ENCODE results near the gene TPO. TPM values are rescaled to one million over a fixed set of nuclear protein-coding genes. Genes with fewer than 3 reads are reported as not detected.
A peak's percentile ranks its signal among the peaks of the same experiment; 100 is the strongest.

The TPO gene
- total RNA-seq, 1 donor from 2014 or later = 5.2 TPM

GRCh38 chr2:1492711-1493430, 79.6 kb downstream of the TPO start:
- DNase-seq (ENCODE audit: missing footprints) (no peak), ATAC-seq (no peak)
- intact Hi-C loops (cut with DNase I) = no loop called here

- ATAC-seq (no peak), DNase-seq (ENCODE audit: missing footprints) (no peak)
- intact Hi-C loops (cut with DNase I) = no loop called here
Observed at GRCh38 chr2:1493431-1494126, 80.3 kb downstream of the TPO start.

GRCh38 chr2:1494257-1494656, 81.0 kb downstream of the TPO start:
- ATAC-seq (no peak), DNase-seq (ENCODE audit: missing footprints) (no peak)
- intact Hi-C loops (cut with DNase I) = no loop called here

GRCh38 chr2:1494906-1495305, 81.6 kb downstream of the TPO start:
- no peak for ATAC-seq
- DNase-seq (ENCODE audit: missing footprints) = no peak
- intact Hi-C loops (cut with DNase I) = no loop called here

GRCh38 chr2:1495676-1496358, 82.6 kb downstream of the TPO start:
- ATAC-seq (no peak), DNase-seq (ENCODE audit: missing footprints) (no peak)
- intact Hi-C loops (cut with DNase I) = no loop called here

- intact Hi-C loops (cut with DNase I) = no loop called here
- ATAC-seq = no peak
- no peak for DNase-seq (ENCODE audit: missing footprints)
Observed at GRCh38 chr2:1496359-1496821, 83.1 kb downstream of the TPO start.

- DNase-seq (ENCODE audit: missing footprints) (no peak), ATAC-seq (no peak)
- intact Hi-C loops (cut with DNase I) = no loop called here
Observed at GRCh38 chr2:1497122-1497611, 83.9 kb downstream of the TPO start.

- no peak for DNase-seq (ENCODE audit: missing footprints)
Observed at GRCh38 chr2:1498176-1498575, 84.9 kb downstream of the TPO start.

GRCh38 chr2:1499033-1499795, 86.0 kb downstream of the TPO start:
- intact Hi-C loops (cut with DNase I) = no loop called here
- ATAC-seq = no peak
- DNase-seq (ENCODE audit: missing footprints) = no peak

More at GRCh38 chr2:1498176-1498575, 84.9 kb downstream of the TPO start:
- intact Hi-C loops (cut with DNase I) = no loop called here
- ATAC-seq = no peak

- intact Hi-C loops (cut with DNase I) = no loop called here
- ATAC-seq (no peak), DNase-seq (ENCODE audit: missing footprints) (no peak)
Observed at GRCh38 chr2:1501038-1501851, 88.0 kb downstream of the TPO start.

GRCh38 chr2:1501991-1502390, 88.7 kb downstream of the TPO start:
- intact Hi-C loops (cut with DNase I) = no loop called here
- no peak for DNase-seq (ENCODE audit: missing footprints)
- no peak for ATAC-seq

GRCh38 chr2:1502891-1503304, 89.6 kb downstream of the TPO start:
- ATAC-seq = no peak
- intact Hi-C loops (cut with DNase I) = no loop called here
- no peak for DNase-seq (ENCODE audit: missing footprints)

GRCh38 chr2:1503471-1504310, 90.4 kb downstream of the TPO start:
- DNase-seq (ENCODE audit: missing footprints) = no peak
- no peak for ATAC-seq
- intact Hi-C loops (cut with DNase I) = no loop called here

GRCh38 chr2:1504311-1504750, 91.1 kb downstream of the TPO start:
- intact Hi-C loops (cut with DNase I) = no loop called here
- ATAC-seq (no peak), DNase-seq (ENCODE audit: missing footprints) (no peak)

- DNase-seq (ENCODE audit: missing footprints) (no peak), ATAC-seq (no peak)
- intact Hi-C loops (cut with DNase I) = no loop called here
Observed at GRCh38 chr2:1505031-1505441, 91.8 kb downstream of the TPO start.

GRCh38 chr2:1509271-1510065, 96.2 kb downstream of the TPO start:
- no peak for DNase-seq (ENCODE audit: missing footprints)
- peak; percentile 62 for ATAC-seq
- intact Hi-C loops (cut with DNase I) = loop anchor here (10.0 kb wide), 2 partner anchors 135 to 265 kb away; no protein-coding TSS in a partner anchor

Data from Right ventricle myocardium inferior (tissue), 1 donor.